WTC11 (cell line): ENCODE data around the gene SPNS2. TPM values are rescaled to one million over a fixed set of nuclear protein-coding genes. Genes with fewer than 3 reads are reported as not detected.

Experiments
- AFF4 ChIP-seq: sonication (generic); formaldehyde crosslinking; IDR thresholded peaks from 2 replicates; pipeline ENCODE4 v1.8.1; 2023; ENCODE audit warnings: mild to moderate bottlenecking, missing genetic modification reagents, borderline replicate concordance
- ARID4B ChIP-seq: sonication (generic); formaldehyde crosslinking; IDR thresholded peaks from 2 replicates; pipeline ENCODE4 v1.8.0; 2023; ENCODE audit warnings: missing genetic modification reagents, mild to moderate bottlenecking, borderline replicate concordance
- HMGXB4 ChIP-seq: sonication (generic); formaldehyde crosslinking; IDR thresholded peaks from 2 replicates; pipeline ENCODE4 v1.8.1; 2023; ENCODE audit warnings: mild to moderate bottlenecking, moderate library complexity, missing genetic modification reagents
- NR3C1 ChIP-seq: sonication (generic); formaldehyde crosslinking; conservative IDR thresholded peaks from 2 replicates; pipeline ENCODE4 v1.8.1; 2023; ENCODE audit warnings: low read depth, mild to moderate bottlenecking, missing genetic modification reagents
- OVOL2 ChIP-seq: fragments of 250-450 bp; sonication (Bioruptor Pico); IDR thresholded peaks from 2 replicates; pipeline ENCODE4 v1.9.0; 2021; ENCODE audit warnings: mild to moderate bottlenecking, borderline replicate concordance
- ZBTB43 ChIP-seq: sonication (generic); formaldehyde crosslinking; IDR thresholded peaks from 2 replicates; pipeline ENCODE4 v1.8.1; 2023; ENCODE audit warnings: mild to moderate bottlenecking, missing genetic modification reagents
- ZNF219 ChIP-seq: sonication (generic); formaldehyde crosslinking; IDR thresholded peaks from 2 replicates; pipeline ENCODE4 v1.8.0; 2023; ENCODE audit warnings: missing genetic modification reagents, mild to moderate bottlenecking, borderline replicate concordance
- ZNF232 ChIP-seq: sonication (generic); formaldehyde crosslinking; IDR thresholded peaks from 2 replicates; pipeline ENCODE4 v1.8.0; 2022; ENCODE audit warnings: mild to moderate bottlenecking, missing genetic modification reagents
- ZNF423 ChIP-seq: fragments of 250-450 bp; sonication (Bioruptor Pico); IDR thresholded peaks from 2 replicates; pipeline ENCODE4 v2.1.2; 2022; ENCODE audit warnings: mild to moderate bottlenecking, moderate library complexity
- ZNF532 ChIP-seq: fragments of 250-450 bp; sonication (Bioruptor Pico); IDR thresholded peaks from 2 replicates; pipeline ENCODE4 v1.9.0; 2021; ENCODE audit warnings: mild to moderate bottlenecking, borderline replicate concordance
- ZNF671 ChIP-seq: fragments of 250-450 bp; sonication (Bioruptor Pico); IDR thresholded peaks from 2 replicates; pipeline ENCODE4 v1.8.0; 2021; ENCODE audit warnings: mild to moderate bottlenecking
- ZSCAN18 ChIP-seq: fragments of 250-450 bp; sonication (Bioruptor Pico); IDR thresholded peaks from 2 replicates; pipeline ENCODE4 v2.1.2; 2022; ENCODE audit warnings: mild to moderate bottlenecking, moderate library complexity
- total RNA-seq: library from RNA; stranded (reverse); gene quantifications from 3 replicates; pipeline ENCODE4 v1.2.3, GENCODE V29; 2021

Gene SPNS2
- total RNA-seq, 1 experiment from 2014 or later, result 0.87 TPM

GRCh38 chr17:4508207-4508606 lies 9.5 kb downstream of the SPNS2 start (continued):
- TF ChIP-seq AFF4 (CRISPR knock-in tag) (no peak), HMGXB4 (CRISPR knock-in tag) (no peak), ZSCAN18 (CRISPR knock-in tag) (no peak), ZNF232 (CRISPR knock-in tag) (no peak), ARID4B (no peak), ZNF219 (no peak), ZNF532 (no peak), NR3C1 (CRISPR knock-in tag) (no peak), ZBTB43 (CRISPR knock-in tag) (no peak), OVOL2 (CRISPR knock-in tag) (no peak), ZNF671 (CRISPR knock-in tag) (no peak), ZNF423 (CRISPR knock-in tag) (no peak)
